Caki2 (cell line): ENCODE measurements around the gene JAKMIP1. TPM values are rescaled to one million over a fixed set of nuclear protein-coding genes. Genes with fewer than 3 reads are reported as not detected.
"Not testable (repeated sequence)": the region's sequence is repeated elsewhere in the genome, so short reads cannot be mapped to it uniquely, and the experiment has no call there.

ENCODE experiments used
- DNase-seq: peaks from one replicate; pipeline ENCODE4 v3.0.0-alpha.2; 2015; ENCODE audit warnings: low read depth
- in situ Hi-C: cut with HindIII; loops from 2 replicates; pipeline ENCODE4 v1.10.0; 2016; ENCODE audit warnings: low sequenced_read_pairs, low pct_unique_long_range_greater_than_20kb, mixed read lengths
- total RNA-seq: library from RNA; depleted of rRNA; stranded (reverse); fragments of >200 nt; shearing (Covaris generic); gene quantifications from 2 replicates; pipeline ENCODE4 v1.2.3, GENCODE V29; 2014; ENCODE audit warnings: low replicate concordance

JAKMIP1 gene
- total RNA-seq, 1 experiment from 2014 or later = 6.5 TPM

- in situ Hi-C loops = no loop called here
- no peak for DNase-seq
These were observed 178.3 kb downstream of the JAKMIP1 start for GRCh38 chr4:6021831-6022606.

- DNase-seq = no peak
- in situ Hi-C loops = no loop called here
These were observed 179.7 kb downstream of the JAKMIP1 start for GRCh38 chr4:6020613-6021012.

DNA sequence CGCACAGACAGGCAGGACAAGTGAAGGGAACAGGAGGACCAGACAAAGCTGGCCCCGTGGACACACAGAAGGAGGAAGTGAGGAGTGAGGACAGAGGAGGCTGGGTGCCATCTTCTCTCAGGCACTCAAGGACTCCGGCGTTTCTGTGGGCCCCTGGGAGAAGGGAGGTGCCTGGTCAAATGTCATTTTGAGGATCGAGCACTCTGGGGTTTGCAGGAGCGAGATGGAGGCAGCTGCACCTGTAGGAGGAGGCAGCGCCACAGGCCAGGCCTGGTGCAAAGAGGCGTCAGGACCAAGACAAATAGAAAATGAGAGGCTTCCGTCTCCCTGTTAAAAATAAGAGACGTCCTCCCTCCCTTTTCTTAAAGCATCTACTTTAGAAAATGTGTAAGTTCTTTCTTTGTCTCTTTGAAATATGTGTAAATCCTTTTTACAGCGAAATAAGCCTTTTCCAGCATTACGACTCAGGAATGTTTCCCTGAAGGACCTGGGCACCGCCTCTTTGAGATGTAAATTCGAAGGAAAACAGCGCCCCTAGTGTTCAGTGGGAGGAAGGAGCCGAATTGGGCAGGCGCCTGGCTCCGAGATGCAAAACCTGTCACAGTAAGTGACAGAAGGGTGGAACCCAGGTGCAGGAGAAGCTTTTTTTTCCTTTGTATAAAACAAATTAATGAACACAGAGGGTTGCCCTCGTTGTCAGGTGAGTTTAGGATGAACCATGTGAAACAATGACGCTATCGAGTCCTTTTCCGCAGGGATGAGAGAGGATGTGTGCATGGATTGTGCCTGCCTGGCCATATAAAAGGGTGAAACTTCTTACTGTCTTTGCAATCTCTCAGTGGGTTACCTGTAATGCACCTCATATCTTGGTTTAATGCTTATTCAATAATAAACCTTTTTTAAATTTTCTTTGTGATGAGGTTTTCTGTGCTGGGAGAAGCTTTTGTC, 180.8 kb downstream of the JAKMIP1 start:
- in situ Hi-C loops = no loop called here
- DNase-seq = peak; percentile 41

DNA sequence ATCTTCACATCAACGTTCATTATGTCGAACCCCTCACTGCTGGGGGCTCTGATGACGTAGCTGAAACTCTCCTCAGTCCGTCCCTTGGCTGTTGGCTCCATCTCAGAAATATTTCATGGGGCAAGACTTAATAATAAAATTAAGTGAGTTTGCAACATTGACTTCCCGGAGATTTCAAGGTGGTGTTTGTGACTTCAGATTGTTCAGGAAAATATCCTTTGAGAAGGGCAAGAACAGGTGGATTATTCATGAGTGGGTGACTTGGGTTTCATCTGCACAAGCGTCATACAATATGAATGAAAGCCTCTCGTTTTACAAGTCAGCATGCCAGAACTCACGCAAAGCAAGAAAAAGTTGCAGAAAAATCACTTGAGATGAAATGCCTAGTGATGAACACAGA, 182.0 kb downstream of the JAKMIP1 start, which contains the start of gene C4orf50:
TSS of gene C4orf50 (minus strand) at position 101 of the 400 bp plus-strand sequence.
- in situ Hi-C loops = no loop called here
- DNase-seq = no peak

- DNase-seq = no peak
- in situ Hi-C loops = no loop called here
These were observed 182.5 kb downstream of the JAKMIP1 start for GRCh38 chr4:6017800-6018199.

DNA sequence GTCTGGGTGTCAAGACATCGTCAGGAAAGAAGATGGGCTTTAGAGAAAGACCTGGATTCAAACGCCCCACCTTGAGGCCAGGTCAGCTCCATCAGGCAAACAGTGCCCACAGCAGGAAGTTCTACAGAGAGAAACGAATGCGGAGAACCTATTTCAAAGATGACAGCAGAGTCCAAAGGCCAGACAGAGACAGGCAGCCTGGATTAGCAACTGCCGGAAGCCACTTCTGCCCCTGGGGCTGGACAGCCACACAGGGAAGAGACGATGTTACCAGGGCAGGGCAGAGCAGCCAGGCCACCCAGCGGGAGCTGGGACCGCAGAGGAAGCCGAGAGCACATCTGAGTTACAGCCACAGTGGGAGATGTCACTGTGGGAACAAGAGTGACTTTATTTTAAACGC, 183.3 kb downstream of the JAKMIP1 start:
- DNase-seq = no peak
- in situ Hi-C loops = no loop called here

- in situ Hi-C loops = no loop called here
- no peak for DNase-seq
These were observed 186.8 kb downstream of the JAKMIP1 start for GRCh38 chr4:6013564-6013963.

GRCh38 chr4:6012200-6012599, 188.1 kb downstream of the JAKMIP1 start:
- no peak for DNase-seq
- in situ Hi-C loops = no loop called here

DNA sequence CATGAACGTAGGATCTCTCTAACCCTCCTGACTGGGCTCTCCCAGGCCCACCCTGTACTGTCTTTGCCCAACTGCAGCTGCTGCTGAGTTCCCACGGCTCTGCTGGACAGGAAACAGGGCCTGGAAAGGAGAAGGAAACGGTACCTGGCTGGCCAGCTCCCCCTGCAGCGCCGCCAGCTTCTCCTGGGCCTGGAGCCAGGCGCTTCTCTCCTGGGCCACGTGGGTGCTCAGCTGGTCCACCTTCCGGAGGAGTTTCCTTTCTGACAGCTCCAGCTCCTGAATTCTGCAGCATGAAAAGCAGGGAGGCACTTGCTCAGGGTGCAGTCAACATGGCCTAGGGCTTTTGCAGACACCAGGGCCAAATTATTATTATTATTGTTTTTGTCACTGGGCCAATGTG, 188.7 kb downstream of the JAKMIP1 start:
- DNase-seq = no peak
- in situ Hi-C loops = no loop called here

- in situ Hi-C loops = no loop called here
- no peak for DNase-seq
These were observed 189.1 kb downstream of the JAKMIP1 start for GRCh38 chr4:6011271-6011671.

DNA sequence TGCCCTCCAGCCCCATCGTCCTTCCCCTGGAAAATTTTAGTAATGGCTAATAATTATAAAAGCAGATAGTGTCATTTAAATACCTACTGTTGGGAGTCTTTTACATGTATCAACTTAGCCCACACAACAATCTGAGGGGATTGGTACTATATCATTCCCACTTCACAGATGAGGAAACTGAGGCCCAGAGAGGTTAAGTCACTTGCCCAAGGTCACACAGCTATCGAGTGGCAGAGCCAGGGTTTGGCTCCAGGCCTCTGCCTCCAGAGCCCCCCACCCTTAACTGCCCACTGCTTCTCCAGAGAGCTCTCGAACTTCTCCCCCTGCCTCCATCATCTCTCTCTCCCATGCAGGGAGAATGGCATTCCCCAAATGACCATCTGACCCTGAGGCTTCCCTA, 189.6 kb downstream of the JAKMIP1 start:
- in situ Hi-C loops = no loop called here
- no peak for DNase-seq

DNA sequence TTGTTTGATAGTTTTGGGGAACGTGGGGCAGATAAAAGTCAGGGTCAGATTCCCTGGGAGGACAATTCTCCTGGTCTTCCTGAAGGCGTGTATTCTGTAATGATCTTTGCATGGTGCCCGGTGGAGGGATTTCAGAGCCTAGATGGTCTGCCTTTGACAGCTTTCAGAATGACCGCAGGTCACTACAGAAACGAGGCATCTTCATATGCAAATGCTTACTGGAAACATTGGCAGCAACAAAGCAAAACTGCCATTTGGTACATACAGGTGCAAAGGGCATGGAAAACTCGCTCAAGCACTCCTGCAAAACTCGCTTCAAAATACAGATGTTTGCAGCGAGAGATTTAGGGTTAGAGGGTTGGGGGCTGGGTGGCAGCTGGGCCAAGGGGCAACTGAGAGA, 190.9 kb downstream of the JAKMIP1 start:
- DNase-seq = no peak
- in situ Hi-C loops = no loop called here

GRCh38 chr4:6008766-6009385, 191.5 kb downstream of the JAKMIP1 start:
- in situ Hi-C loops = no loop called here
- DNase-seq = no peak

DNA sequence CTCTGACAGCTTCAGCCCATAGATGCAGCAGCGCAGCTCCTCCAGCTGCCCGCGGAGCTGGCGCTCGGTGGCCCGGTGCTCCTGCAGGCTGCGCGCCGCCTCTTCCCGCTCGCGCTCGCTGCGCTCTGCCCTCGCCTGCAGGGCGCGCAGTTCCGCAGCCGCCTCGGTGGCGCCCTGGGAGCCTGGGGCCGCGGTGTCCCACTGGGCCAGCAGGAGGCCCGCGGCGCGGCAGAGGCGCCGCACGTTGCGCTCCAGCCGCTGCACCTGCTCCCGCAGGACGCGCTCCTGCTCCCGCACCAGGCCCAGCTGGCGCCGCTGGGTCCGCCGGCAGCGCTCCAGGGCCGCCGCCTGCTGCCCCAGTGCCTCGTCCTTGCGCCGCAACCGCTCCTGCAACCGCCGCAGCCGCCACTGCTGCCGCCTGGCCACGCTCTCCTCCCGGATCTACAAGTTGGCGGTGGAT, 192.2 kb downstream of the JAKMIP1 start:
- in situ Hi-C loops = no loop called here
- no peak for DNase-seq

DNA sequence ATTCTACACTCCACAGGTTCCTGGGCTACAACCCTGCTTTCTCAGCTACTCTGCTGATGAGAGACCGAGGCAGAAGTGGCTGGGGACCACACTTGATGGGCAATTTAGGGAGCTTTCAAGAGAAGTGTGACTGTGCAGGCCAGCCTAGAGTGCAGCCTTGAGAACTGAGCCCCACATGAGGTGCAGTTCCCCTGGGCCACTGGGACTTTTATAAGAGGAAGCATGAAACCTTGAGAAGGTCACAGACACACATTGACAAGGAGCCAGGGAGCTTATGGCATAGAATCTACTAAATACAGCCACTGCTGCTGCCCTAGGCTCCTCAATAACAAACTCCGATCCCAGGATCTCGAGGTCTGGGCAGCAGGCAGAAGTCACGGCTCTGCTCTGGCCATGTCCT, 195.2 kb downstream of the JAKMIP1 start:
- DNase-seq = no peak
- in situ Hi-C loops = no loop called here

DNA sequence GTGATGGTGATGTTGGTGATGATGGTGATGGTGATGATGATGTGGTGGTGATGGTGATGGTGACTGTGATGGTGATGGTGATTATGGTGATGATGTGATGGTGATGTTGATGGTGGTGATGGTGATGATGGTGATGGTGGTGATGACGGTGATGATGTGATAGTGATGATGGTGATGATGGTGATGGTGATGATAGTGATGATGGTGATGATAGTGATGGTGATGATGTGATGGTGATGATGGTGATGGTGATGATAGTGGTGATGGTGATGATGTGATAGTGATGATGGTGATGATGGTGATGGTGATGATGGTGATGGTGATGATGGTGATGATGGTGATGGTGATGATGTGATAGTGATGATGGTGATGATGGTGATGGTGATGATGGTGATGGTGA, 196.9 kb downstream of the JAKMIP1 start:
- in situ Hi-C loops, DNase-seq: not testable (repeated sequence)

DNA sequence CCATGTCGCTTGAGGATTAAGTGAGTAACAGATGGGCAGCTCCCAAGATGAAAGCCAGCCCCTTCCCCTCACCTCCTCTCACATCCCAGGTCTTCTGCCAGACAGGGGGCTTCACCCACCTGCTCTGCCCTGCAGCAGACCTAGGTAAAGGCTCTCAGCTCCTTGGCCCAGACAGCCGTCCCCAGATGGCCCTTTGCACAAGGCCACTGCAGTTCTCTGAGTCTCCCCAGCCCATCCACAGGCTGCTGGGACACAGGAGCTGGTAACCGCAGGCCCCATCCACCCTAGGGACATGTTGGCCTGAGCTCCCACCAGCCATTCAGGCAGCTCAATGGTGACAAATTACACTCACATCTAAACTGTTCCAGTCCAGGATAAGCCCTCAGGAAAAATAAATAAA, 197.4 kb downstream of the JAKMIP1 start:
- DNase-seq = no peak
- in situ Hi-C loops = no loop called here

- no peak for DNase-seq
- in situ Hi-C loops = no loop called here
These were observed 197.9 kb downstream of the JAKMIP1 start for GRCh38 chr4:6002492-6002833.
